ENCODE data around the gene KLHL5. TPM values are rescaled to one million over a fixed set of nuclear protein-coding genes. Genes with fewer than 3 reads are reported as not detected.

The KLHL5 gene
- polyA plus RNA-seq, 1 donor from 2014 or later: 33.8 TPM

DNA sequence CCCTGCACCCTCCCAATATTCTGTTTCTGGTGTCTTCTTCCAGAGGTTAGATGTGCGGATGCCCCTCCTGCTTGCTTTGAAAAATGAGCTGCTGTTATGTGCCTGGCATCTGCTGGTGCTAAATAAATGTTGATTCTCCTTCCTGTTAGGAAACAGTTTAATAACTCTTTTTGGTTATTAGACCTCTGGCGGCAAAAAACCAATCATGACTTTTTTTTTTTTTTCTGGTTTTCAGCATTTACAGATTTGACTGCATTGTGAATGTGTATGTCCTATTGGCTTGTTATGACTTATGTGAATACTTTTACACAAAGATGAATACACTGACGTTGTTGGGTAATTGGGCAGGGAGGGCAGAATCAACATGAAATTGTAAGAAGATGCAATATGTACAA is 16.2 kb upstream of the KLHL5 start:
- no peaks in the 10 kb centered on the region for H3K9me3 ChIP-seq (ENCODE audit: low read length)
- no peaks in the 10 kb centered on the region for H3K27me3 ChIP-seq (ENCODE audit: insufficient read depth, low read depth, low read length)
- no peak overlapping the region for H3K9ac ChIP-seq (ENCODE audit: low read length)
- no peaks in the 10 kb centered on the region for H3K9me2 ChIP-seq (ENCODE audit: insufficient read depth, low read length)
- H3K36me3 ChIP-seq (ENCODE audit: insufficient read depth, low read length): no peaks in the 10 kb centered on the region
- no peak overlapping the region for H3K4me2 ChIP-seq (ENCODE audit: low read length)
- no peak overlapping the region for H2AFZ ChIP-seq (ENCODE audit: low read depth, low read length)
- H3K4me3 ChIP-seq (ENCODE audit: low read length): peak overlapping the region; percentile 72
- H4K20me1 ChIP-seq (ENCODE audit: insufficient read depth): no peaks in the 10 kb centered on the region
- H3K79me2 ChIP-seq (replicated peaks; ENCODE audit: insufficient read depth, low read length): no peaks in the 10 kb centered on the region
- no peak for TF ChIP-seq MXI1 (conservative IDR thresholded peaks at IDR 0.05; ENCODE audit: poor library complexity, severe bottlenecking)
- no peak for TF ChIP-seq RAD21 (conservative IDR thresholded peaks at IDR 0.05)
- TF ChIP-seq SMC3 (conservative IDR thresholded peaks at IDR 0.05; ENCODE audit: poor library complexity): no peak
- no peak overlapping the region for H3K27ac ChIP-seq (ENCODE audit: low read length)
- no peaks in the 10 kb centered on the region for H3F3A ChIP-seq (ENCODE audit: insufficient read depth, low read length, poor library complexity, severe bottlenecking)

DNA sequence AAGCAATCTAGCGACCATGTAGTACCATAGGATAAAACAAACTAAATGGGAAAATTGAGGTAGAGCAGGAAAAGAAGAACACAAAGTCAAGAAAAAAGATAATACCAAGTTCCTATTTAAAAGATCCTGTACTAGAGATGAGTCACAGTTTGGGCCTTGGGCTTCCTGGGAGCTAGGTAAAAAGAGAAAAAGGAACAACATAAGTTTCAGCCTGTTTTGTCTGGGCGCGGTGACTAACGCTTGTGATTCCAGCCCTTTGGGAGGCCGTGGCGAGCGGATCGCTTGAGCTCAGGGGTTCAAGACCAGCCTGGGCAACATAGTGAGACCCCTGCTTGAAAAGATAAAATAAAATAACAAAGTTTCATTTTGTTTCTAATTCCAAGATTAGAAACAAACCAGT is 15.8 kb upstream of the KLHL5 start:
- Histone ChIP-seq H3K27ac (ENCODE audit: low read length) (no peak overlapping the region), H3K4me2 (ENCODE audit: low read length) (no peak overlapping the region), H3K27me3 (ENCODE audit: insufficient read depth, low read depth, low read length) (no peaks in the 10 kb centered on the region), H3K4me3 (ENCODE audit: low read length) (no peak overlapping the region), H3F3A (ENCODE audit: insufficient read depth, low read length, poor library complexity, severe bottlenecking) (no peaks in the 10 kb centered on the region), H3K79me2 (replicated peaks; ENCODE audit: insufficient read depth, low read length) (peaks cover 1% of the 10 kb centered on the region), H3K9me3 (ENCODE audit: low read length) (no peaks in the 10 kb centered on the region), H3K9me2 (ENCODE audit: insufficient read depth, low read length) (no peaks in the 10 kb centered on the region), H3K36me3 (ENCODE audit: insufficient read depth, low read length) (no peaks in the 10 kb centered on the region), H2AFZ (ENCODE audit: low read depth, low read length) (no peak overlapping the region), H4K20me1 (ENCODE audit: insufficient read depth) (no peaks in the 10 kb centered on the region), H3K9ac (ENCODE audit: low read length) (no peak overlapping the region)
- no peak for TF ChIP-seq REST (IDR thresholded peaks at IDR 0.05; ENCODE audit: borderline replicate concordance)
- TF ChIP-seq CTCF (IDR thresholded peaks at IDR 0.05; ENCODE audit: poor library complexity, severe bottlenecking): no peak

- H3K4me3 ChIP-seq (ENCODE audit: low read length): no peak overlapping the region
- no peak for TF ChIP-seq TAF1 (IDR thresholded peaks at IDR 0.05; ENCODE audit: low read depth)
- TF ChIP-seq RAD21 (conservative IDR thresholded peaks at IDR 0.05): no peak
- no peak for TF ChIP-seq SMC3 (conservative IDR thresholded peaks at IDR 0.05; ENCODE audit: poor library complexity)
- no peak for TF ChIP-seq POLR2AphosphoS5 (IDR thresholded peaks at IDR 0.05)
- TF ChIP-seq EP300 (conservative IDR thresholded peaks at IDR 0.05; ENCODE audit: poor library complexity, severe bottlenecking): no peak
- TF ChIP-seq EZH2 (IDR thresholded peaks at IDR 0.05; ENCODE audit: borderline replicate concordance, insufficient read depth, low read length, poor library complexity, severe bottlenecking): no peak
- no peak for TF ChIP-seq REST (IDR thresholded peaks at IDR 0.05; ENCODE audit: borderline replicate concordance)
- TF ChIP-seq CTCF (IDR thresholded peaks at IDR 0.05; ENCODE audit: poor library complexity, severe bottlenecking): no peak
- no peak for TF ChIP-seq MXI1 (conservative IDR thresholded peaks at IDR 0.05; ENCODE audit: poor library complexity, severe bottlenecking)
Measured at GRCh38 chr4:39047681-39048080, 14.4 kb upstream of the KLHL5 start.

More at GRCh38 chr4:39047681-39048080, 14.4 kb upstream of the KLHL5 start:
- H3K79me2 ChIP-seq (replicated peaks; ENCODE audit: insufficient read depth, low read length): peaks cover 3% of the 10 kb centered on the region
- no peaks in the 10 kb centered on the region for H3K9me3 ChIP-seq (ENCODE audit: low read length)
- H3K9ac ChIP-seq (ENCODE audit: low read length): no peak overlapping the region
- no peak overlapping the region for H3K27ac ChIP-seq (ENCODE audit: low read length)
- no peak overlapping the region for H2AFZ ChIP-seq (ENCODE audit: low read depth, low read length)
- H4K20me1 ChIP-seq (ENCODE audit: insufficient read depth): no peaks in the 10 kb centered on the region
- no peaks in the 10 kb centered on the region for H3F3A ChIP-seq (ENCODE audit: insufficient read depth, low read length, poor library complexity, severe bottlenecking)
- no peaks in the 10 kb centered on the region for H3K36me3 ChIP-seq (ENCODE audit: insufficient read depth, low read length)
- no peaks in the 10 kb centered on the region for H3K27me3 ChIP-seq (ENCODE audit: insufficient read depth, low read depth, low read length)
- H3K9me2 ChIP-seq (ENCODE audit: insufficient read depth, low read length): no peaks in the 10 kb centered on the region
- no peak overlapping the region for H3K4me2 ChIP-seq (ENCODE audit: low read length)

All from neural cell (in vitro differentiated cells).